Adipocyte (in vitro differentiated cells): ENCODE measurements around the gene PSMB4.
"Not testable (repeated sequence)": the region's sequence is repeated elsewhere in the genome, so short reads cannot be mapped to it uniquely, and the experiment has no call there.

Experiments used
- DNase-seq: peaks from one replicate; pipeline ENCODE4 v3.0.0-alpha.2; 2015; ENCODE audit warnings: low read depth
- H3K27me3 ChIP-seq: replicated peaks from 2 replicates; pipeline ENCODE4 v1.7.0; 2013; ENCODE audit warnings: mild to moderate bottlenecking, low read length, moderate library complexity; ENCODE audit not compliant: control insufficient read depth, insufficient read depth
- H3K36me3 ChIP-seq: 2 replicates; pipeline ENCODE4 v1.7.0; 2013; ENCODE audit warnings: low read length, mild to moderate bottlenecking, moderate library complexity; ENCODE audit not compliant: control insufficient read depth, insufficient read depth, severe bottlenecking
- H3K4me1 ChIP-seq: 2 replicates; pipeline ENCODE4 v1.7.0; 2013; ENCODE audit warnings: mild to moderate bottlenecking, low read length, moderate library complexity; ENCODE audit not compliant: control insufficient read depth, insufficient read depth
- H3K4me3 ChIP-seq: 2 replicates; pipeline ENCODE4 v1.7.0; 2013; ENCODE audit warnings: mild to moderate bottlenecking, low read length, moderate library complexity
- H3K9ac ChIP-seq: 2 replicates; pipeline ENCODE4 v1.7.0; 2013; ENCODE audit warnings: mild to moderate bottlenecking, low read length, moderate library complexity
- H3K9me3 ChIP-seq: 2 replicates; pipeline ENCODE4 v1.7.0; 2013; ENCODE audit warnings: mild to moderate bottlenecking, low read length, moderate library complexity; ENCODE audit not compliant: control insufficient read depth

Gene PSMB4

GRCh38 chr1:151416231-151416630, 16.9 kb downstream of the PSMB4 start:
- Histone ChIP-seq H3K9me3 (no peaks in the 10 kb centered on the region), H3K4me1 (peaks cover 5% of the 10 kb centered on the region), H3K4me3 (no peak overlapping the region), H3K9ac (peak overlapping the region; percentile 19), H3K36me3 (peaks cover 60% of the 10 kb centered on the region), H3K27me3 (no peaks in the 10 kb centered on the region)
- DNase-seq, result peak; percentile 90

- Histone ChIP-seq H3K9ac (no peak overlapping the region), H3K36me3 (peaks cover 60% of the 10 kb centered on the region), H3K4me3 (no peak overlapping the region), H3K4me1 (peaks cover 5% of the 10 kb centered on the region), H3K27me3 (no peaks in the 10 kb centered on the region), H3K9me3 (no peaks in the 10 kb centered on the region)
- DNase-seq, result no peak
Measured at GRCh38 chr1:151418081-151418480, 18.7 kb downstream of the PSMB4 start.

- Histone ChIP-seq H3K9me3 (no peaks in the 10 kb centered on the region), H3K4me3 (no peak overlapping the region), H3K27me3 (no peaks in the 10 kb centered on the region), H3K36me3 (peaks cover 73% of the 10 kb centered on the region), H3K4me1 (peaks cover 5% of the 10 kb centered on the region), H3K9ac (no peak overlapping the region)
- no peak for DNase-seq
Measured at GRCh38 chr1:151419819-151420218, 20.4 kb downstream of the PSMB4 start.

- Histone ChIP-seq H3K9me3 (no peaks in the 10 kb centered on the region), H3K4me1 (no peaks in the 10 kb centered on the region), H3K36me3 (peaks cover 94% of the 10 kb centered on the region), H3K4me3 (no peak overlapping the region), H3K27me3 (no peaks in the 10 kb centered on the region), H3K9ac (no peak overlapping the region)
- DNase-seq, result no peak
Measured at GRCh38 chr1:151425103-151425502, 25.7 kb downstream of the PSMB4 start.

GRCh38 chr1:151428068-151428467, 28.7 kb downstream of the PSMB4 start:
- Histone ChIP-seq H3K9me3 (no peaks in the 10 kb centered on the region), H3K36me3 (peaks cover 71% of the 10 kb centered on the region), H3K4me3 (no peak overlapping the region), H3K27me3 (no peaks in the 10 kb centered on the region), H3K4me1 (no peaks in the 10 kb centered on the region), H3K9ac (no peak overlapping the region)
- no peak for DNase-seq

- Histone ChIP-seq H3K36me3 (peaks cover 29% of the 10 kb centered on the region), H3K4me1 (peaks cover 17% of the 10 kb centered on the region)
- not testable (repeated sequence) for H3K4me3 ChIP-seq, H3K27me3 ChIP-seq, H3K9me3 ChIP-seq, DNase-seq, H3K9ac ChIP-seq
Measured at GRCh38 chr1:151433827-151434226, 34.5 kb downstream of the PSMB4 start.

GRCh38 chr1:151435174-151435573, 35.8 kb downstream of the PSMB4 start:
- H3K27me3 ChIP-seq, result no peaks in the 10 kb centered on the region
- peak; percentile 35 for DNase-seq
- H3K9me3 ChIP-seq, result no peaks in the 10 kb centered on the region
- H3K36me3 ChIP-seq, result peaks cover 17% of the 10 kb centered on the region
- peaks cover 17% of the 10 kb centered on the region for H3K4me1 ChIP-seq
- no peak overlapping the region for H3K9ac ChIP-seq
- no peak overlapping the region for H3K4me3 ChIP-seq

- no peak overlapping the region for H3K4me3 ChIP-seq
- H3K9ac ChIP-seq, result no peak overlapping the region
- no peak for DNase-seq
- no peaks in the 10 kb centered on the region for H3K27me3 ChIP-seq
- peaks cover 19% of the 10 kb centered on the region for H3K36me3 ChIP-seq
- peaks cover 17% of the 10 kb centered on the region for H3K4me1 ChIP-seq
- H3K9me3 ChIP-seq, result no peaks in the 10 kb centered on the region
Measured at GRCh38 chr1:151436985-151437384, 37.6 kb downstream of the PSMB4 start.

- peaks cover 19% of the 10 kb centered on the region for H3K36me3 ChIP-seq
- H3K4me3 ChIP-seq, H3K9me3 ChIP-seq, H3K9ac ChIP-seq, H3K27me3 ChIP-seq, DNase-seq: not testable (repeated sequence)
- peaks cover 17% of the 10 kb centered on the region for H3K4me1 ChIP-seq
Measured at GRCh38 chr1:151437396-151437795, 38.0 kb downstream of the PSMB4 start.

GRCh38 chr1:151443846-151444782, 44.7 kb downstream of the PSMB4 start:
- no peaks in the 10 kb centered on the region for H3K27me3 ChIP-seq
- H3K36me3 ChIP-seq, result peaks cover 11% of the 10 kb centered on the region
- H3K4me1 ChIP-seq, result peaks cover 18% of the 10 kb centered on the region
- H3K4me3 ChIP-seq, result no peak overlapping the region
- peak overlapping the region; percentile 37 for H3K9ac ChIP-seq
- peak; percentile 93 for DNase-seq
- H3K9me3 ChIP-seq, result no peaks in the 10 kb centered on the region

GRCh38 chr1:151444783-151445177, 45.4 kb downstream of the PSMB4 start:
- peak overlapping the region; percentile 37 for H3K9ac ChIP-seq
- no peak overlapping the region for H3K4me3 ChIP-seq
- H3K36me3 ChIP-seq, result peaks cover 13% of the 10 kb centered on the region
- DNase-seq, result no peak
- H3K9me3 ChIP-seq, result no peaks in the 10 kb centered on the region
- H3K4me1 ChIP-seq, result peaks cover 18% of the 10 kb centered on the region
- no peaks in the 10 kb centered on the region for H3K27me3 ChIP-seq
